Measurements from ENCODE around the gene VNN1.

DNA sequence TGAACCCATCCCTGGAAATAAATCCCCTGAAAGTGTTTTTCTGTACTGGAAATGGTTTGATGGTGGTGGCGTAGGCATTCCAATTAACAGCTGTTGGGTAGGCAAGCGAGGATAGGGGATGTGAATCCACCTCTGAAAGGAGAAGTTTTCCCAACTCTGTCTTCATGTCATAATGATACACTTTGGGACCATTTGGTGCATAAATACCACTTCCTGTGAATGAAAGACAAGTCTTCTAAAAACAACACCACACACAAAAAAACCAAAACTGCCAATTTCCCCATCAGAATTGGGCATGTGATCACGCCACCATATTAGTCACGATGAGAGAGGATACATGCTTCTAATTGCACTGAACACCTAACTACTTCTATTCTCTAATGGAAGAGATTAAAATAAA is 37.5 kb upstream of the VNN1 start:
- TF ChIP-seq ZNF610 (tag by site-specific recombination; IDR thresholded peaks at IDR 0.05; ENCODE audit: borderline replicate concordance) (no peak), ZFP3 (tag by site-specific recombination; IDR thresholded peaks at IDR 0.05; ENCODE audit: low read depth) (no peak), ZNF529 (tag by site-specific recombination; IDR thresholded peaks at IDR 0.05; ENCODE audit: insufficient replicate concordance) (no peak), ZEB2 (tag by site-specific recombination; IDR thresholded peaks at IDR 0.05) (no peak), SP2 (tag by site-specific recombination; IDR thresholded peaks at IDR 0.05) (no peak), YY1 (tag by site-specific recombination; IDR thresholded peaks at IDR 0.05) (no peak)
- TF ChIP-seq, protein P1, sequence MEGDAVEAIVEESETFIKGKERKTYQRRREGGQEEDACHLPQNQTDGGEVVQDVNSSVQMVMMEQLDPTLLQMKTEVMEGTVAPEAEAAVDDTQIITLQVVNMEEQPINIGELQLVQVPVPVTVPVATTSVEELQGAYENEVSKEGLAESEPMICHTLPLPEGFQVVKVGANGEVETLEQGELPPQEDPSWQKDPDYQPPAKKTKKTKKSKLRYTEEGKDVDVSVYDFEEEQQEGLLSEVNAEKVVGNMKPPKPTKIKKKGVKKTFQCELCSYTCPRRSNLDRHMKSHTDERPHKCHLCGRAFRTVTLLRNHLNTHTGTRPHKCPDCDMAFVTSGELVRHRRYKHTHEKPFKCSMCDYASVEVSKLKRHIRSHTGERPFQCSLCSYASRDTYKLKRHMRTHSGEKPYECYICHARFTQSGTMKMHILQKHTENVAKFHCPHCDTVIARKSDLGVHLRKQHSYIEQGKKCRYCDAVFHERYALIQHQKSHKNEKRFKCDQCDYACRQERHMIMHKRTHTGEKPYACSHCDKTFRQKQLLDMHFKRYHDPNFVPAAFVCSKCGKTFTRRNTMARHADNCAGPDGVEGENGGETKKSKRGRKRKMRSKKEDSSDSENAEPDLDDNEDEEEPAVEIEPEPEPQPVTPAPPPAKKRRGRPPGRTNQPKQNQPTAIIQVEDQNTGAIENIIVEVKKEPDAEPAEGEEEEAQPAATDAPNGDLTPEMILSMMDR (tag by site-specific recombination; IDR thresholded peaks at IDR 0.05), result no peak
- TF ChIP-seq, protein P2, sequence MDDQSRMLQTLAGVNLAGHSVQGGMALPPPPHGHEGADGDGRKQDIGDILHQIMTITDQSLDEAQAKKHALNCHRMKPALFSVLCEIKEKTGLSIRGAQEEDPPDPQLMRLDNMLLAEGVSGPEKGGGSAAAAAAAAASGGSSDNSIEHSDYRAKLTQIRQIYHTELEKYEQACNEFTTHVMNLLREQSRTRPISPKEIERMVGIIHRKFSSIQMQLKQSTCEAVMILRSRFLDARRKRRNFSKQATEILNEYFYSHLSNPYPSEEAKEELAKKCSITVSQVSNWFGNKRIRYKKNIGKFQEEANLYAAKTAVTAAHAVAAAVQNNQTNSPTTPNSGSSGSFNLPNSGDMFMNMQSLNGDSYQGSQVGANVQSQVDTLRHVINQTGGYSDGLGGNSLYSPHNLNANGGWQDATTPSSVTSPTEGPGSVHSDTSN (CRISPR knock-in tag; IDR thresholded peaks at IDR 0.05), result no peak

Data from HEK293 (cell line).